ENCODE results near the gene NUP93.
"Not testable (repeated sequence)": the region's sequence is repeated elsewhere in the genome, so short reads cannot be mapped to it uniquely, and the experiment has no call there.

NUP93 gene

DNA sequence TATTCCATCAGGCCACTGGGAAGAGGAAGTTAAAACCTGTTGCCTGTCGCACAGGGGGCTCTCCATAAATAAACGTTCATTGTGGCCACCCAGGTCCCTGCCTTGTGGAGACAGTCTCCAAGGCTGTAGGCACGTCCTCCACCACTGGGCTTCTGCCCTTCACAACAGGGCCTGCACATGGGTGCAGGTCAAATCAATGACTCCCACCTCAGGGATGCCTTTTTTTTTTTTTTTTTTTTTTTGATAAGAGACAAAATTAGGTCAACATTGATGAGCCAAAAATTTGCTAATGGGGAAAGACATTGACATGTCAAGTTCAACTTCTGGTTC, 122.4 kb downstream of the NUP93 start:
- DNase-seq: no peak

GRCh38 chr16:56852968-56853367, 123.0 kb downstream of the NUP93 start:
- DNase-seq: no peak

GRCh38 chr16:56855201-56855600, 125.3 kb downstream of the NUP93 start:
- DNase-seq: no peak

GRCh38 chr16:56855946-56856345, 126.0 kb downstream of the NUP93 start:
- no peak for DNase-seq

- no peak for DNase-seq
Measured at GRCh38 chr16:56856876-56857447, 127.0 kb downstream of the NUP93 start.

DNA sequence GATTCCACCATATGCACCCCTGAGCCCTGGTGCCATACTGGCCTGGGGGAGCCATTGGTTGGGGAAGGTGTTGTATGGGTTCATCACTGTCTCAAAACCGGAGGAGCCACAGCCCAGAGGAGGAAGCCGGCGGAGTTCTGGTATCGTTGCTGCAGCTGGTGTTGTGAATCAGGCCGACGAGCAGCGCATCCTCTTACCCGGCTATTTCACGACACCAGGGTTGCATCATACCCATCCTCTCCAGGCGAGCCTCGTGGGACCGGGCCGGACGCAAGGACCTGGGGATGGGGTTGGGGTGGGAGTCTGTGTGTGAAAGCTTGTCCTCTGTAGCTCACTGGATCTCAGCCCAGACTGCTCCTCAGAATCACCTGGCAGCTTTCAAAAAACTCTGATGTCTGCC, 128.4 kb downstream of the NUP93 start:
- no peak for DNase-seq

DNA sequence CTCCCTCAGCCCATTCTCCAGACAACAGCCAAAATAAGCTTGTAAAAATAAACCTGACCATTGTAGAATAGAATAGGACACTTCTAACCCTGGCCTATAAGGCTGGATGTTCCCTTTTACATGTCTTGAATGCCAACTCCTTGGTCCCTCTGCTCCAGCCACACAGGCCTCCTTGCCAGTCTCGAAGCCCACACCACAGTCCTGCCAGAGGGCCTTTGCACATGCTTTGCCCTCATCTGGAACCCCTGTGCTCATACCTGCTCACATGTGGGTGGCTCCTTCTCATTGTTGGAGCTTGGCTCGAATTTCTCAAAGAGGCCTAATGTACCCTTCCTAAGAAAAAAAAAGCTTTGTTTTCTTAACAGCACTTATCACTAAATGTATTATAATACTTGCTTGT, 129.7 kb downstream of the NUP93 start:
- no peak for DNase-seq

GRCh38 chr16:56860226-56861020, 130.5 kb downstream of the NUP93 start:
- DNase-seq: no peak

GRCh38 chr16:56861092-56861610, 131.2 kb downstream of the NUP93 start:
- no peak for DNase-seq

GRCh38 chr16:56861756-56862155, 131.8 kb downstream of the NUP93 start:
- DNase-seq: no peak

- no peak for DNase-seq
Measured at GRCh38 chr16:56862776-56863175, 132.8 kb downstream of the NUP93 start.

GRCh38 chr16:56864960-56865359, 135.0 kb downstream of the NUP93 start, which contains the start of gene SLC12A3:
Gene SLC12A3 (plus strand): TSS chr16:56865207. CDS start chr16:56865236, 29 bp downstream.
- DNase-seq: no peak

- DNase-seq: no peak
Measured at GRCh38 chr16:56865394-56866062, 135.6 kb downstream of the NUP93 start.

DNA sequence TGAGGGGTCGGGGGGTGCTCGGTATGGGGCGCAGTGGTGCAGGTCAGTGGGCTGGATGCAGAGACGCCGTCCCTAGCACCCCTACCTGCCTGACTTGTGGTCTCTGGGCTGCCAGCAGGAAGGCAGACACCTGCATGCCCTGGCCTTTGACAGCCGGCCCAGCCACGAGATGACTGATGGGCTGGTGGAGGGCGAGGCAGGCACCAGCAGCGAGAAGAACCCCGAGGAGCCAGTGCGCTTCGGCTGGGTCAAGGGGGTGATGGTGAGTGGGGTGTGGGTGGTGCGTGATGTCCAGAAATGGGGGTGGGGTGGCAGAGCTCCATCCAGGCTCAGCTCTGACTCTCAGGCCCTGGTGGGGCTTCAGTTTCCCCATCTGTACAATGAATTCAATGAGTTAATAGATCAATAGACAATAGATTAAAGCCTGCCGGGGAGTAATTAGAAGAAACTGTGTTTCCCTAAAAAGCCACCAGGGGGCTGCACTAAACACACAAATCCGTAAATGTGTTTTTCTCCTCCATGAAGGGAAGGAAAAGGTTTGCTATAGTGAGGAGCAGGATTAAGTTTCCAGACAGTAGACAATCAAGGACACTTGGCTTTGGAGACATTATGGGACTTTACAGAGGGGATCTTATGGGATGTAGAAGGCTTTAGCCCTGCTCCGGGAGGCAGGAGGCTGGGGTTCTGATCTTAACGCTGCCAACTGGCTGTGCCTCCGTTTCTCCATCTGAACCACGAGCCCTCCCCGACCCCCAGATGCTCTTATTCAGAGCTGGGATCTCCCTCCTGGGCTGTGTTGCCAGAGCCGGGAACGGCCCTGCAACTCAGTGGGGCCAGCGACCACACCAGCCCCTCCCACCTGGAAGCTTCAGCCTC, 137.3 kb downstream of the NUP93 start:
- DNase-seq: no peak

DNA sequence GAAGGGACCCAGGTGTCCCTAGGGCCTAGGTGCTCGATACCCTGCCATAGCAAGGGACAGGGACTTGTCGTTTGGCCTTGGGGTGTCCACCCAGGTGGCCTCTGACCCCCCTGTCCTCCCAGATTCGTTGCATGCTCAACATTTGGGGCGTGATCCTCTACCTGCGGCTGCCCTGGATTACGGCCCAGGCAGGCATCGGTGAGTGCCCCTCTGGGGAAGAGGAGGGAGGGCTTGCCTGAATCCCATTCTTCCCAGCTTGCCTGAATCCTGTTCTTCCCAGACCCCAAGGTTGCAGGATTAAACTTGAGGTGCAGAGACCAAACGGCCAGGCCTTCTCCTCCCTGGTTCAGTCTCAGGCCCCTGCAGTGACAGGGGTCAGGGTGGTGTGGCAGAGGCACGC, 138.2 kb downstream of the NUP93 start:
- no peak for DNase-seq

DNA sequence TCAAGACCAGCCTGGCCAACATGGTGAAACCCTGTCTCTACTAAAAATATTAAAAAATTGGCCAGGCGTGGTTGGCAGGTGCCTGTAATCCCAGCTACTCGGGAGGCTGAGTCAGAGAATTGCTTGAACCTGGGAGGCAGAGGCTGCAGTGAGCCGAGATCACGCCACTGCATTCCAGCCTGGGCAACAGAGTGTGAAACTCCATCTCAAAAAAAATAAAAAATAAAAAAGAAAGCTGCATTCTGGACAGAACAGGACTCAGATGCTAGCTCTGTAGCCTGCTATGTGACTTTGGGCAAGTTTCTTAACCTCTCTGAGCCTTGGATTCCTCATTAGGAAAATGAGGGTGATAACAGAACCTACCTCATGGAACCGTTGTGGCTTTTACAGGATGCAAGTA, 138.8 kb downstream of the NUP93 start:
- not testable (repeated sequence) for DNase-seq

GRCh38 chr16:56869513-56870275, 139.8 kb downstream of the NUP93 start:
- no peak for DNase-seq

DNA sequence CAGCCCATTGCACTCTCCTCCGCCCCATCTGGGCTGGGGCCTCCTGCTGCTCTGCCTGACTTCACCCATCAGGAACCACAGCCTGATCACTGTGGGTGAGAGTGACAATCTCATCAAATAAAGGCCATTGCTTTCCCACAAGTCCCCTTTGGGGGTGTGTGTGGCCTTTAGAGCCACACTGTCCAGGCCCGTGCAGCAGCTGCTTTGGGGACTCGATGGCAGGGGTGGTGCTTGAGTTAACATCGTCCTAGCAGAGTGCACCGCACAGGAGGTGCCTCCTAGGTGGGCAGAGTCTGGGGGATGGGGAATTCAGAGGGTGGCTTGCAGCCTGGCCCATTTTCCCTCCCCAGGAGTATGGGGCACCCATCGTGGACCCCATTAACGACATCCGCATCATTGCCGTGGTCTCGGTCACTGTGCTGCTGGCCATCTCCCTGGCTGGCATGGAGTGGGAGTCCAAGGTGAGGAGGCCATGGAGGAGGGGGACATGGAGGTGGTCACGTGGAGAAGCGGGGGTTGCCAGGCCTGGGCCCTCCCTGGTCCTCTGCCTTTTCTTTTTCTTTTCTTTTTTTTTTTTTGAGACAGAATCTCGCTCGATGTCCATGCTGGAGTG, 140.5 kb downstream of the NUP93 start:
- DNase-seq: no peak

- DNase-seq: no peak
Measured at GRCh38 chr16:56871172-56871593, 141.3 kb downstream of the NUP93 start.

- DNase-seq: no peak
Measured at GRCh38 chr16:56872863-56873391, 143.0 kb downstream of the NUP93 start.

DNA sequence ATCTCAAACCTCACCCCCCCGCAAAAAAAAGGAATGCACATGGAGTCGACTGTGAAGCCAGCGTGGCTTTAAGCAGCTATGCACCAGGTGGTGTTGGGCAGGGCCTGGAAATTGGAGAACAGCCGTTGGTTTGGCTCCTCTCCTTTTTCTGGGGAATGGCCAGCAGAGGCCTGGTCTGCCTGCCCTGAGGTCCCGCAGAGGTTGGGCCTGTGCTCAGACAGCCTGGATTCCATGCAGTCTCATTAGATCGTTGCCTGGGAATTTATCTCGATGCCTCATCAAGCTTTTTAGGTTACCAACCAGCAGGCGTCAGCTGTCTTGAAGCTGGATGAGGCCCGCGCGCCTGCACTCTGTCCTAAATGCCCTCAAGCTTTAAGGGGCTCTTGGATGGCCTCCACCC, 144.9 kb downstream of the NUP93 start:
- DNase-seq: no peak
